ENCODE data around the gene TTC4.

DNA sequence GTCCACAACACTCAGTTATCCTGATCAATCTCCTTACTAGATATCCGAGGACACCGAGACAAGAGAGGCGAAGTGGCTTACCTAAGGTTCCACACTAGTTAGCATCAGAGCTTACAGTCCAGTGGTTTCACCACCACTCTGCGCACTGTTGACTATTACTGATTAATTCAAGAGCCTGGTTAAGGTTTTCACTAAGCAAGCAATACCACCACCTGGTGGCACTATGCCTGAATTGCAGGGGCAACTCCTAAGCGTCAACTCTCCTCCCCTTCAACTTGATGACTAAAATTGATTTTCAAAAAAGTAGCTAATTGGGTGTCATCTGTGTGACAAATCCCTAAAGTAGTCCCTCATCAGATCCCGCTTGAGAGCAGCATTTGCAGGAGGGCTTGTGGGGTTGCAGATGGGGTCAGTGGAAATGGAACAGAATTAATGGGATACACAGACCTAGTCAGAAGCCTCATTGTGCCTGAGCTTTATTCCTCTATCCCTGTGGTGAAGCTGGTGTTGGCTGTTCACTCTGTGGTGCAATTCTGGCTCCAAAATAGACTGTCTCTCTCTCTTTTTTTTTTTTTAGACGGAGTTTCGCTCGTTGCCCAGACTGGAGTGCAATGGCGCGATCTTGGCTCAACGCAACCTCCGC is 76.3 kb downstream of the TTC4 start:
- TF ChIP-seq, protein P1, sequence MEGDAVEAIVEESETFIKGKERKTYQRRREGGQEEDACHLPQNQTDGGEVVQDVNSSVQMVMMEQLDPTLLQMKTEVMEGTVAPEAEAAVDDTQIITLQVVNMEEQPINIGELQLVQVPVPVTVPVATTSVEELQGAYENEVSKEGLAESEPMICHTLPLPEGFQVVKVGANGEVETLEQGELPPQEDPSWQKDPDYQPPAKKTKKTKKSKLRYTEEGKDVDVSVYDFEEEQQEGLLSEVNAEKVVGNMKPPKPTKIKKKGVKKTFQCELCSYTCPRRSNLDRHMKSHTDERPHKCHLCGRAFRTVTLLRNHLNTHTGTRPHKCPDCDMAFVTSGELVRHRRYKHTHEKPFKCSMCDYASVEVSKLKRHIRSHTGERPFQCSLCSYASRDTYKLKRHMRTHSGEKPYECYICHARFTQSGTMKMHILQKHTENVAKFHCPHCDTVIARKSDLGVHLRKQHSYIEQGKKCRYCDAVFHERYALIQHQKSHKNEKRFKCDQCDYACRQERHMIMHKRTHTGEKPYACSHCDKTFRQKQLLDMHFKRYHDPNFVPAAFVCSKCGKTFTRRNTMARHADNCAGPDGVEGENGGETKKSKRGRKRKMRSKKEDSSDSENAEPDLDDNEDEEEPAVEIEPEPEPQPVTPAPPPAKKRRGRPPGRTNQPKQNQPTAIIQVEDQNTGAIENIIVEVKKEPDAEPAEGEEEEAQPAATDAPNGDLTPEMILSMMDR (IDR thresholded peaks at IDR 0.05) = peak; percentile 72
- no peak for TF ChIP-seq ZFX (IDR thresholded peaks at IDR 0.05; ENCODE audit: borderline replicate concordance)

Data from 22Rv1 (cell line).